K562 (cell line): ENCODE data around the gene TAF5.
A peak's percentile ranks its signal among the peaks of the same experiment; 100 is the strongest.

Experiments
- CLOCK ChIP-seq: fragments of 250-450 bp; sonication (Bioruptor Pico); IDR thresholded peaks from 2 replicates; pipeline ENCODE4 v1.4.0; 2020; ENCODE audit warnings: mild to moderate bottlenecking, moderate library complexity, borderline replicate concordance
- CTCF ChIP-seq, 3 experiments: IDR thresholded peaks in 2 of 3; conservative IDR thresholded peaks in 1 of 3; 2 replicates each; pipeline ENCODE4 v1.5.1; 2011 to 2012; ENCODE audit warnings: low read length in 3 of 3, mild to moderate bottlenecking in 3 of 3, control low read depth in 2 of 3, improper control_type of control experiment in 1 of 3, inconsistent platforms in 1 of 3, low read depth in 1 of 3, mixed read lengths in 1 of 3, moderate library complexity in 1 of 3; ENCODE audit not compliant: insufficient read depth in 2 of 3
- EGR1 ChIP-seq: fragments of 450-650 bp; conservative IDR thresholded peaks from 2 replicates; pipeline ENCODE4 v1.6.1; 2017; ENCODE audit warnings: mild to moderate bottlenecking
- GABPA ChIP-seq: fragments of 200-800 bp; sonication (Bioruptor generic); conservative IDR thresholded peaks from 2 replicates; pipeline ENCODE4 v1.6.1; 2016; ENCODE audit warnings: low read depth, missing genetic modification characterization, missing compliant biosample characterization
- HCFC1 ChIP-seq: IDR thresholded peaks from 2 replicates; pipeline ENCODE4 v1.6.1; 2012; ENCODE audit warnings: low read depth, low read length, improper control_type of control experiment
- KLF6 ChIP-seq: fragments of 250-450 bp; sonication (Bioruptor Pico); IDR thresholded peaks from 2 replicates; pipeline ENCODE4 v1.4.0; 2020; ENCODE audit warnings: mild to moderate bottlenecking, moderate library complexity, borderline replicate concordance
- MAFK ChIP-seq: IDR thresholded peaks from 2 replicates; pipeline ENCODE4 v1.6.1; 2011; ENCODE audit warnings: low read length, improper control_type of control experiment
- MYC ChIP-seq, 2 experiments: fragments of 250-450 bp in 1 of 2; sonication (Bioruptor Pico) in 1 of 2; IDR thresholded peaks; 2 replicates each; pipeline versions ENCODE4 v1.5.1 to v1.6.1; 2012 to 2021; ENCODE audit warnings: low read depth in 2 of 2, borderline replicate concordance in 1 of 2, improper control_type of control experiment in 1 of 2, low read length in 1 of 2, mild to moderate bottlenecking in 1 of 2, moderate library complexity in 1 of 2
- NFE2L1 ChIP-seq: fragments of 450-650 bp; IDR thresholded peaks from 2 replicates; pipeline ENCODE4 v1.6.1; 2016; ENCODE audit warnings: missing genetic modification characterization, low read depth, mild to moderate bottlenecking, missing compliant biosample characterization, moderate library complexity, borderline replicate concordance
- RFX5 ChIP-seq: IDR thresholded peaks from 2 replicates; pipeline ENCODE4 v1.6.1; 2011; ENCODE audit warnings: low read depth, mild to moderate bottlenecking, improper control_type of control experiment, low read length
- SIN3B ChIP-seq: fragments of 450-650 bp; IDR thresholded peaks from 2 replicates; pipeline ENCODE4 v1.6.1; 2017; ENCODE audit warnings: low read depth, mild to moderate bottlenecking, moderate library complexity
- THAP7 ChIP-seq: fragments of 250-450 bp; sonication (Bioruptor Pico); IDR thresholded peaks from 2 replicates; pipeline ENCODE4 v1.5.0; 2021
- ZC3H8 ChIP-seq: fragments of 450-650 bp; IDR thresholded peaks from 2 replicates; pipeline ENCODE4 v1.6.1; 2017
- ZNF232 ChIP-seq: sonication (generic); formaldehyde crosslinking; IDR thresholded peaks from 2 replicates; pipeline ENCODE4 v1.8.0; 2022; ENCODE audit warnings: mild to moderate bottlenecking, missing genetic modification reagents

- TF ChIP-seq SIN3B (no peak; the same call in 1 of the 2 replicates), ZC3H8 (no peak), THAP7 (CRISPR knock-in tag) (no peak), CLOCK (CRISPR knock-in tag) (no peak), CTCF (IDR thresholded peaks at IDR 0.05 in 2 of 3, conservative IDR thresholded peaks at IDR 0.05 in 1 of 3; ENCODE audit: insufficient read depth in 2 of 3, low read depth in 1 of 3, low read length in 3 of 3) (peak; percentile 8 to 36 (median 23); a peak in 3 of 6 replicates), HCFC1 (peak; percentile 55), NFE2L1 (no peak), RFX5 (no peak), ZNF232 (CRISPR knock-in tag) (no peak), MAFK (no peak), EGR1 (peak; percentile 98), MYC (IDR thresholded peaks at IDR 0.05; ENCODE audit: low read depth, low read length) (peak; percentile 98), MYC (CRISPR knock-in tag; IDR thresholded peaks at IDR 0.05; ENCODE audit: borderline replicate concordance, low read depth) (0 out of 2 replicates have a peak, but pooled peaks have one; percentile 23), KLF6 (CRISPR knock-in tag) (no peak; the same call in 1 of the 2 replicates), GABPA (peak; percentile 98)
Observed at GRCh38 chr10:103396067-103396788, 28.5 kb downstream of the TAF5 start, which contains the start of the genes ATP5MK and PDCD11.
